ENCODE data around the gene ELOVL1. TPM values are rescaled to one million over a fixed set of nuclear protein-coding genes. Genes with fewer than 3 reads are reported as not detected.

The ELOVL1 gene
- total and polyA plus RNA-seq, 2 experiments from 2014 or later, result 16.7 to 23.3 TPM

DNA sequence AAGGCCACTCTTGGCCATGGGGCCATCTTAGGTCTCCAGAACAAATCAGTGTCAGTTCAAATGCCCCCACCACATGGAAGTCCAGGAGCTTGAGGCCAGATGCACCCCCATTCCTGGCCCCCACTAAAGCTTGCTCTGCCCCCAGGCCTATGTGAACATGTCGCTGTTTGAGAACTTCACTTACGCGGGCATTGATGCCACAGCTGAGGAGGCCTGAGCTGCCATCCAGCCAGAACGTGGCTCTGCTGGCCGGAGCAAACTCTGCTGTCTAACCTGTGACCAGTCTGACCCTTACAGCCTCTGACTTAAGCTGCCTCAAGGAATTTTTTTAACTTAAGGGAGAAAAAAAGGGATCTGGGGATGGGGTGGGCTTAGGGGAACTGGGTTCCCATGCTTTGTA lies 45.3 kb downstream of the ELOVL1 start (continued):
- TF ChIP-seq, protein P1, sequence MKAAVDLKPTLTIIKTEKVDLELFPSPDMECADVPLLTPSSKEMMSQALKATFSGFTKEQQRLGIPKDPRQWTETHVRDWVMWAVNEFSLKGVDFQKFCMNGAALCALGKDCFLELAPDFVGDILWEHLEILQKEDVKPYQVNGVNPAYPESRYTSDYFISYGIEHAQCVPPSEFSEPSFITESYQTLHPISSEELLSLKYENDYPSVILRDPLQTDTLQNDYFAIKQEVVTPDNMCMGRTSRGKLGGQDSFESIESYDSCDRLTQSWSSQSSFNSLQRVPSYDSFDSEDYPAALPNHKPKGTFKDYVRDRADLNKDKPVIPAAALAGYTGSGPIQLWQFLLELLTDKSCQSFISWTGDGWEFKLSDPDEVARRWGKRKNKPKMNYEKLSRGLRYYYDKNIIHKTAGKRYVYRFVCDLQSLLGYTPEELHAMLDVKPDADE (IDR thresholded peaks at IDR 0.05), result no peak
- TF ChIP-seq, protein P2, sequence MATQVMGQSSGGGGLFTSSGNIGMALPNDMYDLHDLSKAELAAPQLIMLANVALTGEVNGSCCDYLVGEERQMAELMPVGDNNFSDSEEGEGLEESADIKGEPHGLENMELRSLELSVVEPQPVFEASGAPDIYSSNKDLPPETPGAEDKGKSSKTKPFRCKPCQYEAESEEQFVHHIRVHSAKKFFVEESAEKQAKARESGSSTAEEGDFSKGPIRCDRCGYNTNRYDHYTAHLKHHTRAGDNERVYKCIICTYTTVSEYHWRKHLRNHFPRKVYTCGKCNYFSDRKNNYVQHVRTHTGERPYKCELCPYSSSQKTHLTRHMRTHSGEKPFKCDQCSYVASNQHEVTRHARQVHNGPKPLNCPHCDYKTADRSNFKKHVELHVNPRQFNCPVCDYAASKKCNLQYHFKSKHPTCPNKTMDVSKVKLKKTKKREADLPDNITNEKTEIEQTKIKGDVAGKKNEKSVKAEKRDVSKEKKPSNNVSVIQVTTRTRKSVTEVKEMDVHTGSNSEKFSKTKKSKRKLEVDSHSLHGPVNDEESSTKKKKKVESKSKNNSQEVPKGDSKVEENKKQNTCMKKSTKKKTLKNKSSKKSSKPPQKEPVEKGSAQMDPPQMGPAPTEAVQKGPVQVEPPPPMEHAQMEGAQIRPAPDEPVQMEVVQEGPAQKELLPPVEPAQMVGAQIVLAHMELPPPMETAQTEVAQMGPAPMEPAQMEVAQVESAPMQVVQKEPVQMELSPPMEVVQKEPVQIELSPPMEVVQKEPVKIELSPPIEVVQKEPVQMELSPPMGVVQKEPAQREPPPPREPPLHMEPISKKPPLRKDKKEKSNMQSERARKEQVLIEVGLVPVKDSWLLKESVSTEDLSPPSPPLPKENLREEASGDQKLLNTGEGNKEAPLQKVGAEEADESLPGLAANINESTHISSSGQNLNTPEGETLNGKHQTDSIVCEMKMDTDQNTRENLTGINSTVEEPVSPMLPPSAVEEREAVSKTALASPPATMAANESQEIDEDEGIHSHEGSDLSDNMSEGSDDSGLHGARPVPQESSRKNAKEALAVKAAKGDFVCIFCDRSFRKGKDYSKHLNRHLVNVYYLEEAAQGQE (IDR thresholded peaks at IDR 0.05; ENCODE audit: unreplicated experiment), result no peak

GRCh38 chr1:43321331-43321891 lies 46.4 kb downstream of the ELOVL1 start:
- no peak for ATAC-seq
- H3K9me2 ChIP-seq (ENCODE audit: insufficient read depth), result no peaks in the 10 kb centered on the region

GRCh38 chr1:43319766-43320165 lies 48.0 kb downstream of the ELOVL1 start:
- H3K9me3 Mint-ChIP-seq, result no peaks in the 10 kb centered on the region
- H3K27me3 ChIP-seq (ENCODE audit: insufficient read depth), result no peaks in the 10 kb centered on the region
- H3K4me3 ChIP-seq, result no peak overlapping the region
- no peak for DNase-seq (ENCODE audit: low spot score)
- H4K20me1 ChIP-seq (replicated peaks; ENCODE audit: insufficient read depth), result no peaks in the 10 kb centered on the region
- H3K4me1 Mint-ChIP-seq, result peaks cover 11% of the 10 kb centered on the region; the same call in 2 of the 3 replicates
- no peaks in the 10 kb centered on the region for H3K36me3 Mint-ChIP-seq (ENCODE audit: low read depth)
- no peak overlapping the region for H3K4me2 ChIP-seq
- H3K9me2 ChIP-seq (ENCODE audit: insufficient read depth), result no peaks in the 10 kb centered on the region
- H3K4me3 Mint-ChIP-seq, result no peak overlapping the region
- H3K27ac Mint-ChIP-seq, result no peak overlapping the region
- no peaks in the 10 kb centered on the region for H3K4me1 ChIP-seq (ENCODE audit: insufficient read depth)
- H3K36me3 ChIP-seq (ENCODE audit: insufficient read depth), result no peaks in the 10 kb centered on the region
- H3K79me2 ChIP-seq (replicated peaks; ENCODE audit: insufficient read depth), result no peaks in the 10 kb centered on the region
- ATAC-seq, result no peak
- peaks cover 14% of the 10 kb centered on the region for H3K27me3 Mint-ChIP-seq (ENCODE audit: insufficient read depth, low read depth, poor library complexity)
- no peak overlapping the region for H2AFZ ChIP-seq
- no peaks in the 10 kb centered on the region for H3F3A ChIP-seq (replicated peaks; ENCODE audit: low read depth)
- no peak overlapping the region for H3K27ac ChIP-seq (ENCODE audit: low read depth)
- no peak for TF ChIP-seq CREB1 (CRISPR knock-in tag; IDR thresholded peaks at IDR 0.05; ENCODE audit: low read depth)
- TF ChIP-seq, protein P2 (IDR thresholded peaks at IDR 0.05; ENCODE audit: unreplicated experiment), result no peak

More at GRCh38 chr1:43321331-43321891, 46.4 kb downstream of the ELOVL1 start:
- H3K4me3 Mint-ChIP-seq, result no peak overlapping the region
- no peaks in the 10 kb centered on the region for H4K20me1 ChIP-seq (replicated peaks; ENCODE audit: insufficient read depth)
- H2AFZ ChIP-seq, result no peak overlapping the region
- H3K79me2 ChIP-seq (replicated peaks; ENCODE audit: insufficient read depth), result no peaks in the 10 kb centered on the region
- H3K4me2 ChIP-seq, result no peak overlapping the region
- H3K27me3 Mint-ChIP-seq (ENCODE audit: insufficient read depth, low read depth, poor library complexity), result peaks cover 14% of the 10 kb centered on the region
- no peak overlapping the region for H3K27ac Mint-ChIP-seq
- H3K9me3 Mint-ChIP-seq, result peaks cover 6% of the 10 kb centered on the region
- H3K27me3 ChIP-seq (ENCODE audit: insufficient read depth), result no peaks in the 10 kb centered on the region
- no peak for TF ChIP-seq JUNB (IDR thresholded peaks at IDR 0.05; ENCODE audit: unreplicated experiment)
- TF ChIP-seq ZNF331 (CRISPR knock-in tag; IDR thresholded peaks at IDR 0.05; ENCODE audit: low read depth), result no peak
- no peak for TF ChIP-seq STAT1 (IDR thresholded peaks at IDR 0.05; ENCODE audit: unreplicated experiment)
- TF ChIP-seq EZH2 (IDR thresholded peaks at IDR 0.05; ENCODE audit: low read depth, unreplicated experiment), result no peak
- TF ChIP-seq NANOG (IDR thresholded peaks at IDR 0.05; ENCODE audit: borderline replicate concordance), result no peak
- H3K36me3 Mint-ChIP-seq (ENCODE audit: low read depth), result no peaks in the 10 kb centered on the region
- H3K4me1 Mint-ChIP-seq, result peaks cover 11% of the 10 kb centered on the region; the same call in 2 of the 3 replicates
- H3K4me3 ChIP-seq, result no peak overlapping the region
- H3K27ac ChIP-seq (ENCODE audit: low read depth), result no peak overlapping the region
- H3F3A ChIP-seq (replicated peaks; ENCODE audit: low read depth), result no peaks in the 10 kb centered on the region
- no peak for DNase-seq (ENCODE audit: low spot score)
- no peaks in the 10 kb centered on the region for H3K4me1 ChIP-seq (ENCODE audit: insufficient read depth)
- H3K36me3 ChIP-seq (ENCODE audit: insufficient read depth), result 0 out of 2 replicates have a peak, but pooled peaks cover 3% of the 10 kb centered on the region

Data from GM23338 (cell line).